HepG2 (cell line): ENCODE results near the gene NCOA6. TPM values are rescaled to one million over a fixed set of nuclear protein-coding genes. Genes with fewer than 3 reads are reported as not detected.

ENCODE experiments used
- AHDC1 ChIP-seq: sonication (generic); formaldehyde crosslinking; IDR thresholded peaks from 2 replicates; pipeline ENCODE4 v1.5.1; 2020; ENCODE audit warnings: mild to moderate bottlenecking, missing genetic modification reagents, borderline replicate concordance
- ASH2L ChIP-seq: fragments of 300-600, 200-600 bp; sonication (generic); IDR thresholded peaks from 2 replicates; pipeline ENCODE4 v1.7.0; 2017; ENCODE audit warnings: low read depth, mild to moderate bottlenecking, moderate library complexity, mixed read lengths, low read length; ENCODE audit not compliant: insufficient read length
- CC2D1A ChIP-seq: sonication (generic); formaldehyde crosslinking; IDR thresholded peaks from 2 replicates; pipeline ENCODE4 v1.8.1; 2023; ENCODE audit warnings: mild to moderate bottlenecking, missing genetic modification reagents
- ESRRA ChIP-seq: sonication (generic); formaldehyde crosslinking; IDR thresholded peaks from 2 replicates; pipeline ENCODE4 v1.5.1; 2020; ENCODE audit warnings: mild to moderate bottlenecking, low read depth, missing genetic modification reagents
- FOXC1 ChIP-seq: sonication (generic); formaldehyde crosslinking; IDR thresholded peaks from 2 replicates; pipeline ENCODE4 v1.8.0; 2022; ENCODE audit warnings: mild to moderate bottlenecking, missing genetic modification reagents, borderline replicate concordance
- MAZ ChIP-seq, 2 experiments: sonication (generic) in 1 of 2; formaldehyde crosslinking in 1 of 2; IDR thresholded peaks; 2 replicates each; pipeline versions ENCODE4 v1.5.0 to v1.6.1; 2012 to 2020; ENCODE audit warnings: low read depth in 2 of 2, mild to moderate bottlenecking in 2 of 2, borderline replicate concordance in 1 of 2, improper control_type of control experiment in 1 of 2, low read length in 1 of 2, missing genetic modification reagents in 1 of 2, moderate library complexity in 1 of 2
- MBNL3 ChIP-seq: fragments of 250-450 bp; sonication (Bioruptor Pico); conservative IDR thresholded peaks from 2 replicates; pipeline ENCODE4 v1.8.0; 2022; ENCODE audit warnings: mild to moderate bottlenecking, inconsistent platforms
- NFRKB ChIP-seq: fragments of 450-650 bp; IDR thresholded peaks from 2 replicates; pipeline ENCODE4 v1.6.1; 2017
- SRSF9 ChIP-seq: fragments of 200-400 bp; formaldehyde crosslinking; IDR thresholded peaks from 2 replicates; pipeline ENCODE4 v1.6.1; 2018; ENCODE audit warnings: borderline replicate concordance, mild to moderate bottlenecking, low read depth, low read length; ENCODE audit not compliant: insufficient read depth, poor library complexity, severe bottlenecking
- TCF12 ChIP-seq, 2 experiments: fragments of 450-650 bp in 1 of 2; sonication (generic) in 1 of 2; formaldehyde crosslinking in 1 of 2; IDR thresholded peaks; 2 replicates each; pipeline versions ENCODE4 v1.6.1 to v1.8.0; 2017 to 2022; ENCODE audit warnings: antibody characterized with exemption in 1 of 2, mild to moderate bottlenecking in 1 of 2, missing genetic modification reagents in 1 of 2, moderate library complexity in 1 of 2
- ZBTB38 ChIP-seq: sonication (generic); formaldehyde crosslinking; IDR thresholded peaks from 2 replicates; pipeline ENCODE4 v1.5.1; 2020; ENCODE audit warnings: mild to moderate bottlenecking, missing genetic modification reagents
- ZC3H4 ChIP-seq: sonication (generic); formaldehyde crosslinking; IDR thresholded peaks from 2 replicates; pipeline ENCODE4 v1.4.0; 2020; ENCODE audit warnings: missing genetic modification reagents, borderline replicate concordance
- ZNF276 ChIP-seq: sonication (generic); formaldehyde crosslinking; IDR thresholded peaks from 2 replicates; pipeline ENCODE4 v1.4.0; 2020; ENCODE audit warnings: mild to moderate bottlenecking, low read depth, missing genetic modification reagents
- ZNF382 ChIP-seq: sonication (generic); formaldehyde crosslinking; IDR thresholded peaks from 2 replicates; pipeline ENCODE4 v1.5.0; 2020; ENCODE audit warnings: missing genetic modification reagents, mild to moderate bottlenecking, borderline replicate concordance
- ZNF503 ChIP-seq: sonication (generic); formaldehyde crosslinking; IDR thresholded peaks from 2 replicates; pipeline ENCODE4 v1.4.0; 2020; ENCODE audit warnings: missing genetic modification reagents
- ZNF607 ChIP-seq: sonication (generic); formaldehyde crosslinking; IDR thresholded peaks from 2 replicates; pipeline ENCODE4 v1.5.1; 2020; ENCODE audit warnings: missing genetic modification reagents, mild to moderate bottlenecking, borderline replicate concordance
- ZNF75D ChIP-seq: sonication (generic); formaldehyde crosslinking; IDR thresholded peaks from 2 replicates; pipeline ENCODE4 v1.8.1; 2023; ENCODE audit warnings: missing genetic modification reagents, mild to moderate bottlenecking, borderline replicate concordance
- polyA plus RNA-seq, 8 experiments: library from polyadenylated mRNA; depleted of rRNA in 3 of 8; stranded (reverse) in 7 of 8; unstranded in 1 of 8; fragments of >200 nt; fragmentation: Illumina TruSeq in 4 of 8; extraction: Trizol in 4 of 8; gene quantifications; 2 replicates each; pipeline versions ENCODE4 v1.2.1 to v1.2.3, GENCODE V29; 2011 to 2016; ENCODE audit warnings: low read depth in 4 of 8, missing spikeins in 1 of 8, mixed read lengths in 1 of 8; ENCODE audit not compliant: insufficient read depth in 1 of 8
- total RNA-seq, 5 experiments: library from RNA; depleted of rRNA; stranded (reverse); fragments of >200 nt; fragmentation: Illumina TruSeq; extraction: Trizol; gene quantifications; 2 replicates each; pipeline ENCODE4 v1.2.3, GENCODE V29; 2016; ENCODE audit warnings: low read depth in 1 of 5

Gene NCOA6
- total and polyA plus RNA-seq, 2 of the 13 experiments (the other 11 are each of a cell fraction or from before 2014, with no cell fraction given) = 11.2 to 29.3 TPM

- TF ChIP-seq ZNF503 (CRISPR knock-in tag) (0 out of 2 replicates have a peak, but pooled peaks have one; percentile 55), SRSF9 (no peak), ZC3H4 (CRISPR knock-in tag) (peak; percentile 79; the same call in 1 of the 2 replicates), ESRRA (CRISPR knock-in tag) (peak; percentile 80; the same call in 1 of the 2 replicates), ZNF75D (CRISPR knock-in tag) (no peak), ZNF276 (CRISPR knock-in tag) (no peak), CC2D1A (CRISPR knock-in tag) (no peak), AHDC1 (CRISPR knock-in tag) (0 out of 2 replicates have a peak, but pooled peaks have one; percentile 32), NFRKB (no peak), FOXC1 (peak; percentile 89; the same call in 1 of the 2 replicates), MAZ (IDR thresholded peaks at IDR 0.05; ENCODE audit: borderline replicate concordance, low read depth, low read length) (peak; percentile 88; the same call in 1 of the 2 replicates), MAZ (CRISPR knock-in tag; IDR thresholded peaks at IDR 0.05; ENCODE audit: low read depth) (peak; percentile 99), ZBTB38 (CRISPR knock-in tag) (no peak; the same call in none of the 2 replicates), MBNL3 (no peak), ZNF607 (CRISPR knock-in tag) (peak; percentile 65; the same call in 1 of the 2 replicates), TCF12 (IDR thresholded peaks at IDR 0.05) (no peak), TCF12 (CRISPR knock-in tag; IDR thresholded peaks at IDR 0.05) (peak; percentile 88), ZNF382 (CRISPR knock-in tag) (no peak), ASH2L (peak; percentile 72)
These were observed 47.3 kb upstream of the NCOA6 start, which contains the start of gene GGT7 (continued) for GRCh38 chr20:34872622-34873224.
